GM19238 (cell line): Measurements from ENCODE around the gene CD99.
A peak's percentile ranks its signal among the peaks of the same experiment; 100 is the strongest.
"Not testable (repeated sequence)": the region's sequence is repeated elsewhere in the genome, so short reads cannot be mapped to it uniquely, and the experiment has no call there.

ENCODE experiments used
- DNase-seq: peaks from one replicate; pipeline ENCODE4 v3.0.0; 2011; ENCODE audit warnings: low spot score; ENCODE audit not compliant: insufficient read length

Gene CD99

GRCh38 chrX:2675657-2676200, 15.4 kb upstream of the CD99 start:
- DNase-seq: not testable (repeated sequence)

GRCh38 chrX:2676794-2677675, 14.1 kb upstream of the CD99 start:
- no peak for DNase-seq

GRCh38 chrX:2677764-2678163, 13.3 kb upstream of the CD99 start:
- no peak for DNase-seq

- DNase-seq: no peak
Observed at GRCh38 chrX:2678583-2678982, 12.5 kb upstream of the CD99 start.

- no peak for DNase-seq
Observed at GRCh38 chrX:2679534-2680485, 11.3 kb upstream of the CD99 start.

GRCh38 chrX:2680486-2681348, 10.4 kb upstream of the CD99 start:
- no peak for DNase-seq

- DNase-seq: no peak
Observed at GRCh38 chrX:2682565-2683177, 8.4 kb upstream of the CD99 start.

- DNase-seq: no peak
Observed at GRCh38 chrX:2684256-2684655, 6.8 kb upstream of the CD99 start.

GRCh38 chrX:2685886-2686285, 5.2 kb upstream of the CD99 start:
- no peak for DNase-seq

- DNase-seq: no peak
Observed at GRCh38 chrX:2689773-2690666, 1.1 kb upstream of the CD99 start.

GRCh38 chrX:2691543-2692220, 587 bp downstream of the CD99 start:
- DNase-seq: no peak

GRCh38 chrX:2692221-2693112, 1.4 kb downstream of the CD99 start:
- DNase-seq: no peak

- DNase-seq: no peak
Observed at GRCh38 chrX:2693113-2694002, 2.3 kb downstream of the CD99 start.

GRCh38 chrX:2694914-2695267, 3.8 kb downstream of the CD99 start:
- DNase-seq: no peak

GRCh38 chrX:2696698-2697215, 5.7 kb downstream of the CD99 start:
- DNase-seq: peak; percentile 41

- DNase-seq: no peak
Observed at GRCh38 chrX:2697306-2697705, 6.2 kb downstream of the CD99 start.
